HG03378 (cell line): Measurements from ENCODE around the gene TACSTD2.
A peak's percentile ranks its signal among the peaks of the same experiment; 100 is the strongest.
"Not testable (repeated sequence)": the region's sequence is repeated elsewhere in the genome, so short reads cannot be mapped to it uniquely, and the experiment has no call there.

Experiments used
- ATAC-seq: cut with Tn5 transposase; IDR thresholded peaks from one replicate; pipeline ENCODE4 v1.9.1; 2021; ENCODE audit warnings: mild to moderate bottlenecking, moderate library complexity; ENCODE audit not compliant: unreplicated experiment

TACSTD2 gene

DNA sequence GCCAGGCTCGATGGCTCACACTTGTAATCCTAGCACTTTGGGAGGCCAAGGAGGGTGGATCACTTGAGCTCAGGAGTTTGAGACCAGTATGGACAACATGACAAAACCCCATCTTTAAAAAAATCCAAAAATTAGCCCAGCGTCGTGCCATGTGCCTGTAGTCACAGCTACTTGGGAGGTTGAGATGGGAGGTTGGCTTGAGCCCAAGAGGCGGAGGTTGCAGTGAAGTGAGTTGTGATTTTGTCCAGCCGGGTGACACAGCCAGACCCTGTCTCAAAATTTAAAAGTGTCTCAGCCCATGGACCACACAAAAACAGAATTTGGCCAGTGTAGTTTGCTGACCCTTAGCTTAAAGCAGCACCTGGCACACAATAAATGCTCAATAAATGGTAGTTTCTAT lies 11.3 kb upstream of the TACSTD2 start:
- ATAC-seq = no peak

DNA sequence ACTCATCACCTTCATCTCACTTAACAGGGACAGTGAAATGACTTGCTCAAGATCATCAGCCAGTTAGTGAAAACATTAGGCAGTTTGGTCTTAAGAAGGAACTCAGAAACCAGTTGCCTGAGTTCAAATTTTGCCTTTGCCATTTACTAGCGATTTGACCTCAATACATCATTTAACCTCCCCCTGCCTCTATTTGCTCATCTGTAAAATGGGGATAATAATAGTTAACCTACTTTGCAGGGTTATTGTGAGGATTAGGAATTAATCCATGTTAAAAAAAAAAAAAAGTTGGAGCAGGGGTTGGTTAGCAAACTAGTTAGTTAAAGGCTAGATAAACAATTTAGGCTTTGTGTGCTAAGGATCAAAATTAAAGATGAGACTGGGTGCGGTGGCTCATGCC lies 10.6 kb upstream of the TACSTD2 start:
- ATAC-seq = no peak

DNA sequence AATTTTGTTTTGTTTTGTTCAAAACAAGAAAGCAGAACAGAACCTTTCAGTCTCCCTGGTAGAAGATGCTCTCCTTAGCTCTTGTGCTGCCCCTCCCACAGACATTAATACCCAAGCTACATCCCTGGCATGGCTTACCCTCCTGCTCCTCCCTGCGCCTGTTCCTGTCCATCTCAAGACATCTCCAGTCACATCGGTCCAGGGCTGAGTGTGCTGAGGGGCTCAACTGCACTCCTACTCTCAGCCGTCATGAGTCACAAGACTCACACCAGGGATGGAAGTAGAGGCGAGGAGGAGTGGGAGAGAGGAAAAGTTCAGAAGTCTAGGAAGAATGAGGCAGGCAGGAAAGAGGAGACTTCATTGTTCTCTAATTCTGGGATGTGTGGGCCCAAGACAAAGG lies 9.2 kb upstream of the TACSTD2 start:
- ATAC-seq = no peak

DNA sequence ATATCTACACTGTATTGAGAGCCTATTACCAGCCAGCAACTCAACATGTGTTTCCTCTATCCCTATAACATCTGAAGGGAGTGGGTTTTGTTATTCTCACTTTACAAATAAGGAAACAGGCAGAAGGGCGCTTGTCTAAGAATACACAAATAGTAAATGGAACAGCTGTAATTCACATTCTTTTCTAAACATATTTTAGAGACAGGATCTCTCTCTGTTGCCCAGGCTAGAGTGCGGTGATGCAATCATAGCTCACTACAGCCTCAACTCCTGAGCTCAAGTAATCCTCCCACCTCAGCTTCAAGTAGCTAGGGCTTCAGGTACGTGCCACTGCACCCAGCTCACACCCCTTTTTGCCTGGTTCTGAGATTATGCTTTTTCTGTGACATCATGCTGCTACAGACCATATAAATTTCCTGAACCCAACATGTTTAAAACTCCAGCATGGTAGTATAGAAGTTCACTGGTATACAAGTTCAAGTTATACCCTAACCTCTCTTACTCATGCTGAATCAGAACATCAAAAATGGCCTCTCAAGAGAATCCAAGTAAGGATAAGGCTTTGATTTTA lies 8.6 kb upstream of the TACSTD2 start:
- ATAC-seq = no peak

DNA sequence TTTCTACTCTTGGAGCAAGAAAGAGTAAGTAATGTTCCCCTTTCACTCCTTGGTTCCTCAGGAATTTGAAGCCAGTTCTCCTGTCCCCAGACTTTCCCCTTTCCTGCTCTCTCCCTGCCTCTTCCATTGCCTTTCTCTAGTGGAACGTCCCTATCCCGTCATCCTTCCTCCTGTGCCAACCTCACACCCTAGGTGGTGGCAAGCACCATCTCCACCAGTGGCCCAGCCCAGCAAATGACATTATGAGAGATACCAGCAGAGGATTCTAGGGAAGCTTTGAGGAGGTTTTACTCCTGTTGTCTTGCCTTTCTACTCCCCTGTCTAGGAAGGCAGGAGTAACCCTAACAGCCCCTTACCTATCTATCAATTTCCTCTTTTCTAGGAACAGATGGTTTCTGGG lies 8.1 kb upstream of the TACSTD2 start:
- ATAC-seq = no peak

DNA sequence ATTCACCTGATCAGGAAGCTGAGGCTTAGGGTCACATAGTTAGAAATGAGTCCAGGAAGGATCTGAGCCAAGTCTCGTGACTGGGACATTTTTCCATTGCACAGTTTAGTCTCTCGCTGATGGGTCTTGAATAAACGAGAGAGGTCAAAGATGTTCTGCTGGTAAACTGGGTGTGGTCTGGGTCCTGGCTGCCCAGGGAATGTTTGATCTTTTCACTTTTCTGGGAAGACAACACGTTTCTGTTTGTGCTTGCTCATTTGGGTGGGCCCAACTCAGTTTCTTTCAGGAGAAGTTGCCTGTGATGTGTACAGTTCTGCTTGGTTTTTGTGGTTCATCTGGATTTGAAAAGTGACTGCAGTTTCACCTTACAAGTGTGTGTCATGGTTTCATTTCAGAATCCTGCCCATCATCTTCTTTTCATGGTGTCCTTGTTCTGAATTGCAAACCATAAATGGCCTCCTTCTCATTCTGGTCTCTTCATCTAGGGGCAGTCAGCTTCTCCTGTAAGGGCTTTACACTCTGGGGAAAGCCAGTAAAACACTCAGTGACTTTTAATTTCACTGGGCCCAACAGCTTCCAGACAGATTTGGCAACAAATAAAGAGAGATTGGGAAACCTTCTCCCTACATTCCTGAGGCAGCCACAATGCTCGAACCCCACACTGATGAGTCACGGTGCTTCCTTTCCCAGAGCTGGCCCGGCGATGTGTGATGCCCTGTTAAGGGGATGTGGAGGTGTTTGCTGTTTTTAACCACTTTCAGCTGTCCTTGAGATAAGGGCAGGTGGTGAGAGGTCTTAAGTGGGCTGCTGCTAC lies 7.2 kb upstream of the TACSTD2 start:
- peak; percentile 66 for ATAC-seq

DNA sequence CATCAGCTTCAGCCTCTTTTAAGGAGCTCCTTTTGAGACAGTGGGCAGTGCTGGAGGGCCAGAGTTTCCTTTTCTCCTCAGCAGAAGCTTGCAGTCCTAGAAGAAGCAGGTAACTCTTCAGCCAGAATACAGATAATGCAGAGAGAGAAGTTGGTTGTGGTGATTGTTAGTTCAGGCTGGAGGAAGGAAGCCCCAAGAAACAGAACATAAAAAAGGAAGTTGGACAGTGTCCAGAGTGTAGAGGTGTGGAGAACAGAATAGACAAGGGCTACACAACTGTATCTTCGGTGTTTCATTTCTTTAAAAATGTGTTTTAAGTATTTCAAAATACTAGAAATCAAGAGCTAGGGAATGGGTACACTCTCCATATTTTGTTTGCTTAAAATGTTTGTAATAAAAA lies 6.4 kb upstream of the TACSTD2 start:
- no peak for ATAC-seq

DNA sequence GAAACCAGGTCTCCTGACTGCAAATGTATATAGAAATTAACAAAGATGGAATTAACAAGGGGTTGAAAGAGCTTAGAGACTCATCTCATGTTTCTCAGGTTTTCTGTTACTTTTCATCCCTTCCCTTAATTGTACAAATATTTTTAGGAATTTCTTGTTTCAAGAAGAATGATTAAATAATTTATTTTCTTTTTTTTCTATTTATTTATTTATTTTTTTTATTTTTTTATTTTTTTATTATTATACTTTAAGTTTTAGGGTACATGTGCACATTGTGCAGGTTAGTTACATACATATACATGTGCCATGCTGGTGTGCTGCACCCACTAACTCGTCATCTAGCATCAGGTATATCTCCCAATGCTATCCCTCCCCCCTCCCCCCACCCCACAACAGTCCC lies 5.1 kb upstream of the TACSTD2 start:
- ATAC-seq = not testable (repeated sequence)

DNA sequence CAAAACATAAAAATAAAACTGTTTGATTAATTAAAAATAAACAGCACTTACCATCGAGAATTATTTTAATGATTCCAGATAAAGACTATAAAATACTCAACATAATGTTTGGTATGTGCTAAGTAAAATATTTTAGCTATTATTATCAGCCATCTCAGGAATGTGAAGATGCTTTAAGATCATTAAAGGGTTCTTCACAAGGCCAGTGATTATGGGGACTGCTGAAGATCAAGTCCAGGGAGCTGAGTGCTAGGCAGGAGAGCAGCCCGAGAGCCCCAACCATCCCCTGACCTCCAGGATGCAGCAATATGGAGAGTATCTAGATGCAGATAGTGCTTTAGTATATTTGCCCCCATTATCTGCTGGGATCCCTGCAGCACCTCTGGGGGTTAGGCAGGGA lies 4.6 kb upstream of the TACSTD2 start:
- no peak for ATAC-seq

DNA sequence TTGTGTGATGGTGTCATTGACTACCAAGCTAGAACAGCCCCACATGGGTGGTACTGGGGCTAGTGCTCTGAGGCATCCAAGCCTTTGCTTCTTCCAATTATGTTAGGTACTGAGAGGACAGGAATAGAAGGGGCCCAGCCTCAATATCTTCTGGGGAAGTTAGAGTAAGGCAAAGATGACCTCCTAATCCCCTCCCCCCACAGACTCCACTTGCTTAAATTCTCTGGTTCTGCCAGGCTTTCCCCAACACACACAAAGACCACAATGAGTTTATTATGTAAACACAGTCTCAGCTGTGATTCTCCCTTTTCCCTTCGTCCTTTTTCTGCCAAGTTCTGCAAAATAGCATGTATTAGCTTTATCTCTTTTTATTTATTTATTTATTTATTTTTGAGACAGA lies 3.1 kb upstream of the TACSTD2 start:
- ATAC-seq = no peak

DNA sequence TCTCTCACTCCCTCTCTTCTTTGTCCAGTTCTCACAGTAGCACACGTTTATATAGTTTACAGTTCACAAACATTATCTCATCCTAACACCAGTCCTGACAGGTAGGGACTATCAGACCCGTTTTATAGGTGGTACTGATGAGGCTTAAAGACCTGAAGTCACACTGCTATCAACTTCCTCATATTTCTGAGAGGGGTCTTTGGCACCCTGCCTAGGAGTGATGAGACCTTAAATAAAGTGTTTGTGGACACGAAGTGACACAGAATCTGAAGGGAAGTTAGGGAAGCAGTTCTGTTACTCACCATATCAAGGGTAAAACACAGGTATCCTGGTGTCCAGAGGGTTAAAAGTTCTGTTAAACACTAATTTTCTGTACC lies 590 bp upstream of the TACSTD2 start:
- no peak for ATAC-seq

DNA sequence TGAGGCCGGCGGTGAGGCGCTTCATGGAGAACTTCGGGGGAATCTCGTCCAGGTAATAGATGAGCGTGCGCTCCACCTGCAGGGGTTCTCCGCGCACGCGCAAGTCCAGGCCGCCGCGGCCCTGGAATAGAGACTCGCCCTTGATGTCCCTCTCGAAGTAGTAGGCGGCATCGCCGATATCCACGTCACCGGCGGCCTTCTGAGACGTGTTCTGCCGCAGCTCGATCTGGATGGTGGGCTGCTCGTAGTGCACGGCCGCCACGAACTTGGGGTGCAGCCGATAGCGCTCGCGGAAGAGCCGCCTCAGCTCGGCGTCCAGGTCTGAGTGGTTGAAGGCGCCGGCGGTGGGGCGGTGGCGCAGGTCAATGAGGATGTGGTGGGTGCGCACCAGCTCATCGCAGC lies 726 bp downstream of the TACSTD2 start:
- ATAC-seq = no peak

DNA sequence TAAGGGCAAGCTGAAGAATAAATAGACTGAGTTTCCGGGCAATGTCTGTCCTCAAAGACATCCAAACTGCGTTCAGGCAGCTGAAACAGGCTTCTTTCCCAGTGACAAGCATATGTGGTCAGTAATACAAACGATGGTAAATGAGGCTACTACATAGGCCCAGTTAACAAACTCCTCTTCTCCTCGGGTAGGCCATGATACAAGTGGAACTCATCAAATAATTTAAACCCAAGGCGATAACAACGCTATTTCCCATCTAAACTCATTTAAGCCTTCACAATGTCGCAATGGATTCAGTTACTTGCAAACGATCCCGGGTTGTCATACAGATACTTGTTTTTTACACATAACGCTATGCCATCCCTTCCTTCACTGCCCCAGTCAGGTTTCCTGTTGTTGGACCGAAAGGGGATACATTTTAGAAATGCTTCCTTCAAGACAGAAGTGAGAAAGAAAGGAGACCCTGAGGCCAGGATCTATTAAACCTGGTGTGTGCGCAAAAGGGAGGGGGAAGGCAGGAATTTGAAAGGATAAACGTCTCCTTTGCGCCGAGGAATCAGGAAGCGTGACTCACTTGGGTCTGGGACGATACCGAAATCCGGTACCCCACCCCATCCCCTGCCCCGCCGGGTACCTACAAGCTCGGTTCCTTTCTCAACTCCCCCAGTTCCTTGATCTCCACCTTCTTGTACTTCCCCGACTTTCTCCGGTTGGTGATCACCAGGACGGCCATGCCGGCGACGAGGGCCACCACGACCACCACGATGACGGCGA lies 1.3 kb downstream of the TACSTD2 start:
- no peak for ATAC-seq

DNA sequence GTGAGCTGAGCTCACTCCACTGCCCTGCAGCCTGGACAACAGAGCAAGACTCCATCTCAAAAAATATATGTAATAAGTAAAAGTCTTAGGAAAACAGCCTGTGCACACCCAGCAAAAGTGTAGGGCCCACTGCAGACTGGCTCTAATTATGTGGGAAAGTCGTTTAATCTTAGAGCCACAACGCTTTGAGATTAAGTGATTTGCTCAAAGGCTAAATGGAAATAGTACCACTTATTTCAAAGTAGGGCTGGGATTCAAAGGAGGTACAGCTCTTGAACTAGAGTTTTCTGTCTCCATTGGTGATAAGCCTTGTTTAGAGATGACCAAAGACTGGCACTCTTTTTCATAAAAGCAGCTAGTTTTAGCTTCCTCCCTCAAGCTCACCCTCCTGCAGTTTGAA lies 2.2 kb downstream of the TACSTD2 start:
- no peak for ATAC-seq

DNA sequence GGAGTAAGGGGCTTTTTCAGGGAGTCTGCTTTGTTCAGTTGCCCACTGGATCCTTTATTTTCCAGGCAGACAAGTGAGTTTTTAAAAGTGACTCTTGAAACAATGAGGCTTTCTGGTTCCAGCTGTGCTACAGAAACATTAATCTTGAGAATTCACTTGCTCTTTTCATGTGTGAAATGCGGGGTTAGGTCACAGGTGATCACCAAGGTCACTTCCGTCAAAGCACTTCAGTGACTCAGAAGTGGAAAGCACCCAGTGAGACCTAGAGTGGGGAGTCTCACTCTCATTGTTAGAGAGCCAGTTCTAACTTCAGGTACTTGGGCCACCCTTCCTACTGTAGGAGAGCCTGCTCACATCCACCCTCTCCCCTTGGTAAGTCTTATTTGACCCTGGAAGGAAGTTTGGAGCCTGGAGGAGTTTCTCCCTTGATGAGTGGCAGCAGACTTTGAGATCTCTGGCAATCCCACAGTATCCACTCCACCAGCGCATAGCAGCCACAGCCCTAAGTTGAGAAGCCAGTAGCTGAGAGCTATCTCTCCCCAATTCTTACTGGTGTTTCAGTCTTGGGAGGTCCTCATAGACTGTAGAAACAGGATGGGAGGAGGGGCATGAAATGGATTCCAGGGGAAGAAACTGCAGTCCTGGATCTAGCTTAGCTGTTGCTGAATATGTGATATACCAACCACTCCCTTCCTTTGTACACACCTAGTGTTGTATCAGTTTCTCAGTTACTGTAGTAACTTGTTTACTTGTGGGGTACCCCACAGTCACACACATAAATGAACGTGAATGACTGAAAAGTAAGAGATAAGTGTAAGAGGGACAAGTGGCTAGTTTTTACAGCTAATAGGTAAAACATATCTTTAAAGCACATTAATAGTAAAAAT lies 3.1 kb downstream of the TACSTD2 start:
- ATAC-seq = peak; percentile 98

DNA sequence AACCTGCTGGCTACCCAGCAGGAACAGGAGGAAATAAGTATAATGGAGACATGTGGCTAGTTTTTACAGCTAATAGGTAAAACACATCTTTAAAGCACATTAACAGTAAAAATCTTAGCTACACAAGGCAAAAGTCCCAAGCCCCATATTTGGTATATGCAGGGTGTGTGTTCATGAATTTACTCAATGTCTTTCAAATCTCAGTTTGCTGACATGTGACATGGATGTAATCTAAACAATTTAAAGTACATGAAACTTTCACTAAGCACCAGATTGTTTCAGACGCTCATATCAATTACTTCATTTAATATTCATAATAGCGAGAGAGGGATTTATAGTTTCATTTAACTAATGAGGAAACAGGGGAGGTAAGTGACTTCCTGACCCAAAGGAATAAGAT lies 3.9 kb downstream of the TACSTD2 start:
- no peak for ATAC-seq

DNA sequence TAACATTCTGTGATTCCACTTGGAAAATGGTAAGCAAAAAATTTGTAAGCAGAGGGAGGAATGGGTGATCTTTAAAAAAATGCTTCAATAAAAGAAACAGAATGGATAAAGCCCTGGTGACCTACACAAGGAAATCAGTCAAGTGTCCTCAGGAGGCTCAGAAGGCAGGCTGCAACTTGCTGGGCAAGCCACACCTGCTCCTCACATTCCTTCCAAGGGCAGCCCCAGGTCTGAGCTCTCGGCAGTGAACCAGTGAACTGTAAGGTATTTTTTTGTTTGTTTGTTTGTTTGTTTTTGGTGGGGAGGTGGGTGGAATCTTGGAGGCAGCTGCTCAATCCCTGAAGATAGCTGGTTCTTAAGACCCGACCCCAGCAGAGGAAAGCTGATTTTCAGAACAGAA lies 4.4 kb downstream of the TACSTD2 start:
- ATAC-seq = no peak

DNA sequence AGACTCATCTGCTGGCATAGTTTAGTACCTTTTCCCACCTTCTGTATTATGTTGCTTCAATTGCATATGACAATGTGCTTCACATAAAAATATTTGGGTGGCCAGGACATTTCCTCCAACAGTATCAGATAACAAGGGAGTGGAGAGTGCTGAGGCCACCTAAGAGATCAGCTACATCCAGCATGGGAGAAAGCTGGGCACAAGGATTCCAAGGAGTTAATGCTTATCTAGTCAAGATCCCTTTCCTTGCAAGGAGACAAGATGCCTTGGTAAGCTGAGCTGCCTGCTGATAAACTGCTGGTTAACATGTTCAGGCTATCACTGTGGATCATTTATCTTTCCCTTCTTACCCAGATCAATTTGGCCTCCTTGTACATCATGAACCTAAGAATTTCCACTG lies 5.4 kb downstream of the TACSTD2 start:
- ATAC-seq = no peak

DNA sequence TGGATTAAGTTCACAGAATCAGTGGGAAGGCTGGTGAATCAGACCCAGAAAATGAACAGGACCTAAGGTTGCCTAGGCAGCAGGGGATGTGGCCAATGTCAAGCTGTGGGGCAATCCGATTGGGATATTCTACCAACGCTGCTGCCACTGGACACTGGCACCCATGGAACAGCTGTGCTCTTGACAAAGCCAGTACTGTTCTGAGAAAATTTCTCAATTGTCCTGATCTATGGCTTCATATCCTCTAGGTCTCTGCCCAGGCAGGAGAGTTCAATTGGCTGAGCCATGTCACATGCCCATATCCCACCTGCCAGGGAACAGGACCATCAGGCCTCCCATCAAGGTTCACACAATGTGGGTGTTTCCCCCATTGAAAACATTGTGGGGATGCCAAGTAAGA lies 6.2 kb downstream of the TACSTD2 start:
- ATAC-seq = no peak

DNA sequence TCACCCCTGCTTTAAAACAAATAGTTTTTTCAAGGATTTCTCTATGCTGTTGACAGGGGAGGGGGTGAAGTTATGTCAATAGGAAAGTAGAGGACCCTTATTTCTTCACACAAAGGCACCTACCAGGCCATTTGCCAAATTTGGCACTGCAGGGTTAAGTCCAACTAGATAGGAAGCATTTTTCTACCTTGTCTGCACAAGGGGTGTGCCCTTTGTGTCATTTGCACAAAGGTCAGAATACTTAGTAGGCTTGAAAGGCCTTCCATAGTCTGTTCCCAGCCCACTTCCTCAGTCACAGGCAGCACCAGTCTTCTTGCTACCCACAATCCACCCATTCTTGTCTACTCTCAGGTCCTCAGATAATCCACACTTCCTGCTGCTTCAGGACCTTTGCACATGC lies 7.0 kb downstream of the TACSTD2 start:
- no peak for ATAC-seq

DNA sequence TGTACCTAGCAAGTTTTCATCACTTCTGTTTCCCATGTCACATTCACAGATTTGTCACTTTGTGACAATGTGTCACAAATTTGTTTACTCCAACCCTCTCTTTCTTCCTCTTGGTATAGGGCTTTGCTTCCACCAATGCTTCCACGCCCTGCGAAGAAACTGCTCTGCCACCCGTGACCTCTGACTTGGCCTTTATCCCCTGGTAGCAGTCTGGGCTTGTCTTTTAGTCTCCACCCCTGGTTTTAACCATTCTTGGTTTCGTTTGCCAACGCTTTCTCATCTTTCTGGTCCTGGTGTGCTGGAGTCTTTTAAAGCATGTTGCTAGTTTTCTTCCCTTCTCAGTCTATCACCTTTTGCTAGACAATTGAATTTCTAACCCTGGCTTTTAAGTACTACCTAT lies 8.1 kb downstream of the TACSTD2 start:
- no peak for ATAC-seq
